ENCODE data around the gene BNIP5.
"Not testable (repeated sequence)": the region's sequence is repeated elsewhere in the genome, so short reads cannot be mapped to it uniquely, and the experiment has no call there.

BNIP5 gene

GRCh38 chr6:36340618-36341454 is 4.1 kb upstream of the BNIP5 start:
- DNase-seq: peak; percentile 30

DNA sequence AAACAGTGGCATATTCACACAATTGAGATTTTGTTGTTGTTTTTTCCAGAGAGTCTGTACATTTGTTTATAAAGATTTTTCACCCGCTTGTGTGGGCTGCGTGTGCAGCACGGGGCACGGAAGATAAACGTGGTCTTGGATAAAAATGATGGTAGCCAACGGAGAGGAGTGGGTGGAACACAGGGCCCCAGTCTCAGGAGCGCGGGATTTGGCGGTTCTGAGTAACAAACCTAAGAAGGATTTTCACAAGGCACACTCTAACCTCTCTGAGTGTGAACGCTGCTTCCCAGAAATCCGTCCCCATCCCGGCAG is 3.6 kb upstream of the BNIP5 start:
- no peak for DNase-seq

DNA sequence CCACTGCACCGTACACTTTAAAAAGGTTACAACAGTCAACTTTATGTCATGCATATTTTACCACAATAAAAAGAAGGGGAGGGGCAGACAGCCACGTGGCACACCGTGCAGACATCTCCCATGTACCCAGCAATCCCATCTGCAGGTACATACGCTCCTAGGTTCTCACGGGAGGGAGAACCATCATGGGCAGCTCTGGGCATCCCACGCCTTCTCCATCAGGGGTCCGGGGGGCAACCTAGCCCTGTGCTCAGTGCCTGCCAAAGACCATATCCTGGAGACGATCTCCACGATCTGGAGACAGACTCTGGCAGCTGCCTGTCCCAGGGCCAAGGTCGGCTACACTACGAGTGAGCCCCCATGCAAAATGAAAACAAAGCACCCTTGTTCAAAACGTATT is 2.5 kb upstream of the BNIP5 start:
- no peak for DNase-seq

DNA sequence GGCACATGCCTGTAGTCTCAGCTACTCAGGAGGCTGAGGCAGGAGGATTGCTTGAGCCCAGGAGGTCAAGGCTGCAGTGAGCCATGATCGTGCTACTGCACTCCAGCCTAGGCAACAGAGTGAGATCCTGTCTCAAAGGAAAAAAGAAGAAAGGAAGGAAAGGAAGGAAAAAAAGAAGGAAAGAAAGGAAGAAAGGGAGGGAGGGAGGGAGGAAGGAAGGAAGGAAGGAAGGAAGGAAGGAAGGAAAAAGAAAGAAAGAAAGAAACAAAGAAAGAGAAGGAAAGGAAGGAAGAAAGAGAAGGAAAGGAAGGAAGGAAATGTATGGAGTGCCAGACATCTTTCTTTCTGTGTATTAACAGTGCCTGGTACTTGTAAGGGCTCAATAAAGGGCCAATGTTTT is 1.5 kb upstream of the BNIP5 start:
- not testable (repeated sequence) for DNase-seq

DNA sequence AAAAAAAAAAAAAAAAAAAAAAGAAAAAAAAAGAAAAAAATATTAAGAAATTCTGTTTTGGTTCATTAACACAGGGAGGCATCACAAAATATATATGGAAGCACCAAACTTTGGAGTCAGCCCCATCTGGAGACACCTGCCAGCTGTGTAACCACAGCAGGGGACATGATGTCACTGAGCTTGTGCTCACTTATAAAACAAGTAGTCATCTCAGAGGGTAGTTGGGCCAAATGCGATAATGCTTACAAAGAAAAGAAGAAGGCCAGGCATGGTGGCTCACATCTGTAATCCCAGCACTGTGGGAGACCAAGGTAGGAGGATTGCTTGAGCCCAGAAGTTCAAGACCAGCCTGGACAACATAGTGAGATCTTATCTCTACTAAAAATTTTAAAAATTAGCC is 1.1 kb upstream of the BNIP5 start:
- no peak for DNase-seq

DNA sequence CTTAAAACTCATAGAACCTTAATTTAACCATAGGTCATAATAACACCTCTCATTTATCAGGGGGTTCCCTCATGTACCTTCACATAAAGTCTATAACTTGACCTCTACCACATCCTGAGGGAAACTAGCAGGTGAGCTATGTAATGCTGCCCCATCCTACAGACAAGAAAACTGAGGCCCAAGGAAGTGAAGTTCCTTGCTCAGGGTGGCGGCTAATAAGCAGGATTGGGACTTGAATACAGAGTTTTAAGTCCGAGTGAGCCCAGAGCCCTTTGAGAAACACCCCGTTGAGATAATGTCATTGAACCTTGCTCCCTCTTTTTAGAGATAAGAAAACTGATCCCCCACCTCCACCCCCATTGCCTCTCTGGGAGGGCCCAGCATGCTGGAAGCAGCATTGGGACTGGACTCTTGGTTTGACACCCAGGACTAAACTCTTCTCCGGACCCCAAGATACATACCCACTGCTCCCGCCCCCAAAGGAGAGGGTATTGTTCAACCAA is 429 bp downstream of the BNIP5 start:
- DNase-seq: no peak

DNA sequence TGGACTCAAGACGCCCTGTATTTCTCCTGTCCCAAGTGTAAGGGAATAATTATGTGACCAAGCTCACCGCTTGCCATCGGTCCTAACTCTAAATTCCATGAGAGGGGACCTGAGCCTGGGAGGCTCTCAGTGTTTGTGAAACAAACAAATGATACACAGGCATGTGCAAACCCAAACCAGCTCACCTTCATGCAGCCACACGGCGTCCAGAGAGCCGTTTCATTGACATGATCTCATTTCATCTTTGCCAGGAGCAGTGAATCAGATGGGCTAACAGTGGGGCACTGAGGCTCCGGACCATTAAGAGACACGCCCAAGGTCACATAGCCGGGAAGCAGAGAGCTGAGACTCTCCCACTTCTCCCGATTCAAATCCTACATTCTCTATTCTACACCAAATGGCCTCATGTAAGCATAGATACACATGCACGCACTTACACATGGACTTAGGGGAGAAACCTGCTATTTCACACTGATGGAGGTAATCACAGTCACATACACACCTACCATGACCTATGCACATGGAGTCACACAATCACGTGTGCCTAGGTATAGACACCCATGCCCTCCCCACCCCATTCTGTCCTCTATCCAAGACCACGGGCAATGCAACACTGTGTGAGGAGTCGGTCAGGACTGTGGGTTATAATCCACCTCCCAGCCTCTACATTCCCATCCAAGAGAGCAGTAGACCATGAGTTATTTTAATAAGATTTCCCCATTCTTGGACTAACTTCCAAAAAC is 1.1 kb downstream of the BNIP5 start:
- no peak for DNase-seq

DNA sequence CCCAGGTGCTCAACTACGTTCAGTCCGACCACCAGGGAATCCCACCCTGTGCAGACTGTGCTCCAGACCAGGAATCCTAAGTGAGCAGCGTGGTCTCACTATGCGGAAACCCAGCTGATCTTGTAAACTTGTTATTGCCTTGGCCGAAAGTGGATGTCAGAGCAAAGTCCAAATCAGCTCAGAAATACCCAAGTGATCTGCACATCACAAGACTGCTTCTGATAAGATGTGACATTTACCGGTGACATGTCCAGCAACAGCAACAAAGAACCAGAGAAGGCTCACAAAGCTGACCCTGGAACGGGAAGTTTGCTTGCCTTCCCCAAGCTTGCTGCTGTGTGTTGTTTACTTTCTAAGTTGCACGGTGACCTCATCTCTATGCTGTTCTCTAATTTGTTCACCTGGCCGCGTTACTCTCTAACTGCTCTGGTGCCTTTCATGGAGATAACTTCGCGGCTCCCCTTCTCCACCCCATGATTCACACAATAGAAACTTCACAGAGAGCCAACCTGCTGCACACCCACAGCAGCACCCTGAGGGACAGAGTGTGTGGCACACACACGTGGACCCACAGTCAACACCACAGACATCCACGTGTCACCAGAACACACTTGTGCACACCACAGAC is 1.7 kb downstream of the BNIP5 start:
- no peak for DNase-seq

GRCh38 chr6:36333931-36334725 is 2.6 kb downstream of the BNIP5 start:
- no peak for DNase-seq

DNA sequence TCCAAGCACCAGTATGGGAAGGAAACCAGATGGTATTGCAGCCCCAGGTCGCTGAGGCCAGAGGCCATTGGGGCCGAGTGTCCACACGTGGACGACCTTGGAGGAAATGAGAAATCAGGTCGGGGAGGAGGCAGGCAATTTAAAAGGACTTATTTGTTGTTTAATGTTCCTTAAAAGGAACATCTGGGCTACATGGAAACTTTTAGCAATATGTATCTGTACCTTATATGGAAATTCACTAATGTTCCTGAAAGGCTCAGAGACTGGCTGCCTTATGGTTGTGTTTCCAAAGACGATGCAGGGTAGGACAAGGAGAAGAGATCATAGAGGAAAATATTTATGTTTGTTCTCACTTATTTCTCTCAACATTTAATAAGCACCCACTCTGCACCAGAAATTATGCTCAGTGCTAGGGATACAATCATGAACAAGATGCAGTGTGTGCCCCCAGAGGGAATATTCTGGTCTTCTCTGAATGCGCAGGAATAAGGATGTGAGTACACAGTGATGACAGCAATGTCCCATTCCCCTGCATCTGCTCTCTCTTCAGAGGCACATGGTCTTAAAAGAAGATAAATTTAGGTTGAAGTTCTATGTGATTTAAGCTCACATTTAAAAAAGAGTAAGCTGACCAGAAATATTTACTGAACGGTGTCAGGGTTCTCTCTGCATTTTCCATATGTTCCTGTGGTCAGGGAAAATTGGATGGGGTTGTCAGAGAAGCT is 3.4 kb downstream of the BNIP5 start:
- no peak for DNase-seq

GRCh38 chr6:36331381-36331780 is 5.3 kb downstream of the BNIP5 start:
- no peak for DNase-seq

- DNase-seq: no peak
Observed at GRCh38 chr6:36330366-36330765, 6.3 kb downstream of the BNIP5 start.

GRCh38 chr6:36329798-36330291 is 6.8 kb downstream of the BNIP5 start:
- peak; percentile 3 for DNase-seq

DNA sequence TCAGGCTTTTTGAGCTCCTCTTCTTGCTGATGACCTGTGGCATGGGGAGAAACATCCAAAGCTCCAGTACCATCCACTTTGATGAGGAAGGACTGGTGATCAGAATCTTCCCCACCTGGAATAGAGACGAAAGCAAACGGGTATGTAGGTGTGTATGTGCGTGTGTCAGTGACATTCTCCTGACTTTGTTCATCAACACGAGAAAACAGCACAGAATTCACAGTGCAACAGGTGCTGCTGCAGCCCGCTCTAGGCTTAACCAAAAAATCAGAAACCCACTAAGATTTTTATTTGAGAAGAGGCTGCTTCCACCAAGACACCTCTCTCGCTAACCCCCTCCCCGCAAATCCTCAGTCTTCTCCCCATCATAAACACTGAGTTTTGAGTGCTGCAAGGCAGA is 8.1 kb downstream of the BNIP5 start:
- DNase-seq: no peak

DNA sequence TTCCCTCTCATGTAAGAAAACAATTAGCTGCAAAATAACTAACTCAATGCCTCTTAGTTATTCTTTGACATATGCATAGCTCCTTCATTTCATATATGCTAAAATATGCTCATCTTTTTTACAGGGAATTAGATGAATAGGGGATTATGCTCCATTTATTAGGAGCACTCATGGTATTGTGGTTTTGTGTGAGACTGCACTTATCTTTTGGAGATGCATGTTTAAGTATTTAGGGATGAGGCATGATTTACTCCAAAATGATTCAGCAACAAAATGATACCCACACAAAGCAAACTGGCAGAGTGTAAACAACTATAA is 8.8 kb downstream of the BNIP5 start:
- no peak for DNase-seq

GRCh38 chr6:36327226-36327918 is 9.3 kb downstream of the BNIP5 start:
- no peak for DNase-seq

DNA sequence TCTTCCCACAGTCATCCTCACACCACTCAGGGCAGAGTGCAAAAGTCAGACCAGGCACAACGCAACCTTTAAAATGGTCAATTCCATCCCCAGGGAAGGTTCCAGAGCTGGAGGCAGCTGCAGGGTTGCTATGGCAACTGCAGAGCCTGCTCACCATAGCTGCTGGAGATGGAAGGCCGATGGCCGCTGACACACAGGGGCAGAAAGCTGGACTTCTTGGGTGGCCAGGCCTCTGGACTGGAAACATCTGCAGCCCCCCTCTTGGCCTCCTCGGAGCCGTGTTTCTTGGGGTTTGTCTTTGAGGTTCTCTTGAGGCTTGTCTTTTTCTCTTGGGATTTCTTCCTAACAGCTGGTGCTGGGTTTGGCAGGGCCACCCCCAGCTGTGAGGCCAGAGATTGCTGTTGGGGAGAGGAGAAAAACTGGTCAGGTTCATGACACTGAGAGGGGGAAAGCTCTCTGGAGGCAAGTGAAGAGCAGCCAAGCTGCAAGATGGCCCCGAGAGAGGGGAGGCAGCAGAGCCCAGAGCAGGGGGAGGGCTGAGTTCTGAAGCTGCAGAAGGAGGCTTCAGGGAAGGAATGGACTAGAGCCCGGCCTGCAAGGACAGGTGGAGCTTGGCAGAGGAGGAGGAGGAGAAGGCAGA is 10.2 kb downstream of the BNIP5 start:
- DNase-seq: peak; percentile 19

GRCh38 chr6:36324715-36325114 is 12.0 kb downstream of the BNIP5 start:
- no peak for DNase-seq

DNA sequence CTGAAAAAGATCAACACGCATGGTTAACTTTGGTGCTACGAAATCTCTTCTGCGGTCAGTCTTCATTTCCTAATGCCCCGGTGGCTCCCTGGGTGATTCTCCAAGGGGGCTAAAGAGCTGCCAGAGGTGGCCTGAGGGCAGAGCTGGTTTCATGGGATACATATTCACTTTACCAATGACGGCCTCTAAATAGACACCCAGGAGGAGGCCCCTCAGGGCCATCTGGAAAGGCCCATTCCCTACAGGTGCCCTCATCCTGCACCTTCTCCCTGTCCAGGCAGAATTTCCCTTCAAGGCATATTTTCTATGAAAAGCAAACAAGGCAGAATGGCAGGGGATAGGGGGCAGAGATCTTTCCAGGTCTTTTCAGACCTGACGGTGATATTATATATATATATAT is 12.5 kb downstream of the BNIP5 start:
- DNase-seq: no peak

- no peak for DNase-seq
Observed at GRCh38 chr6:36323062-36323461, 13.6 kb downstream of the BNIP5 start.

DNA sequence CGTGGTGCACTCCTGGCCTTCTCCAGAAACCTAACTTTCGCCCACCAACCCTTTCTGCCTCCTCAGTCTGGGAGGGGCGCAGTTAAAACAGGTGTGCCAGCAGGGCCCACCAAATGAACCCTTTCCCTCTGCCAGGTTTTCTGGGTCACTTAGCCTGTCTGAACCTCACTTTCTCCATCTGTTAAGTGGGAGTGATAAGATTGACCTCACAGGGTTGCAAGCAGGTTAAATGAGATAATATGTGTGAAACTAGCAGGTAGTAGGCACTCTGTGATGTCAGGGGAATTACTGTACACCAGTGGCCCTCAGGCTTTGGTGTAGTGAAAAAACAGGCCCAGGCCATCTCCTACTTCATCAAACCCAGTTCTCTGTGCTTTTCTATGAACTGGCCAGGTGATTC is 14.1 kb downstream of the BNIP5 start:
- DNase-seq: no peak
